RWPE2 (cell line): Measurements from ENCODE around the gene EPHA6.
"Not testable (repeated sequence)": the region's sequence is repeated elsewhere in the genome, so short reads cannot be mapped to it uniquely, and the experiment has no call there.

ENCODE experiments used
- ATAC-seq: fragments of 200-7000 bp; cut with Tn5 transposase; 3 replicates; pipeline ENCODE4 v1.9.1; 2021; ENCODE audit warnings: low read depth
- DNase-seq: peaks from one replicate; pipeline ENCODE4 v3.0.0-alpha.2; 2020; ENCODE audit warnings: low spot score
- H3K27ac ChIP-seq: fragments of 450-650 bp; 2 replicates; pipeline ENCODE4 v1.5.1; 2017; ENCODE audit warnings: mild to moderate bottlenecking; ENCODE audit not compliant: poor library complexity, severe bottlenecking
- H3K27me3 ChIP-seq: fragments of 250-450 bp; sonication (Bioruptor Pico); 2 replicates; pipeline ENCODE4 v1.5.1; 2021; ENCODE audit warnings: mild to moderate bottlenecking, moderate library complexity; ENCODE audit not compliant: insufficient read depth, poor library complexity, severe bottlenecking
- H3K36me3 ChIP-seq: fragments of 250-450 bp; sonication (Bioruptor Pico); 2 replicates; pipeline ENCODE4 v1.5.1; 2020; ENCODE audit warnings: low read depth, mild to moderate bottlenecking, moderate library complexity
- H3K4me1 ChIP-seq: fragments of 250-450 bp; sonication (Bioruptor Pico); 2 replicates; pipeline ENCODE4 v1.5.1; 2021; ENCODE audit warnings: mild to moderate bottlenecking, moderate library complexity; ENCODE audit not compliant: insufficient read depth, poor library complexity, severe bottlenecking
- H3K4me3 ChIP-seq: fragments of 250-450 bp; sonication (Bioruptor Pico); 2 replicates; pipeline ENCODE4 v1.5.1; 2021; ENCODE audit warnings: mild to moderate bottlenecking, moderate library complexity; ENCODE audit not compliant: severe bottlenecking
- H3K9me3 ChIP-seq: fragments of 250-450 bp; sonication (Bioruptor Pico); 2 replicates; pipeline ENCODE4 v1.5.1; 2021; ENCODE audit warnings: mild to moderate bottlenecking, moderate library complexity; ENCODE audit not compliant: severe bottlenecking
- TF ChIP-seq, protein P1 (sequence below): fragments of 450-650 bp; IDR thresholded peaks from one replicate; pipeline ENCODE4 v1.5.1; 2017; ENCODE audit warnings: mild to moderate bottlenecking, moderate library complexity; ENCODE audit not compliant: poor library complexity, severe bottlenecking

EPHA6 gene

DNA sequence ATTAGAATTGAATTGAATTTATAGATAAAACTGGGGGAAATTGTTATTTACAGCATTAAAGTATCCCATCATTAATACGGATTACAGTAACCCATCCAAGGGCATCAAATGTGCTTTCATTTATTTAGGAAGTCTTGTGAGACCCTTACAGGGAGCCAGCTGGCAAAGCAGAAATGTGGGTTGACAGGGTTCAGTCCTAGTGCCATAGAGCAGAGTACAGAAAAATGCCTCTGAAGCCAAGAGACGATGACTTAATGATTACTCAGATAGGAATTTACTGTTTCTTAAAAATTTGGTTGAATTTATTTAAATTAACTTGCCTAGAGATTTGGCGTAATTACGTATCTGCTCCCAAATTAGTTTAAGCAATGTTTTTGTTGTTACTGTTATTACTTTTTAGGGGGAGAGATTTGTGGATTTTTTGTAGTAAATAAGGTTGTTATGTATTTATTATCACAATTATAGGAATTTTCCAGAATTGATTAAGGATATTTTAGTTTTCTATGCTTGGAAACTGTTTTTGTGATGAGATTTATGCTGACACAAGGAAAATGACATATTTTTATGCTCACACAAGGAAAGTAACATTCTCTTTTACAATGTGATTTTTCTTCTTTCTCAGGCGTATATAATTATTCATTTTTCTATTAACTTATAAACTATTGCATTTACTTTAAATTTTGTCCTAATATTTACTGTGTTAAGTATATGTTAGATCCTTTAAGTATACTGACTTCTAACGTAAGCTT lies 152.0 kb downstream of the EPHA6 start:
- DNase-seq (no peak), ATAC-seq (peak; percentile 59; the same call in 1 of the 3 replicates)
- peaks cover 23% of the 10 kb centered on the region for H3K4me1 ChIP-seq
- H3K36me3 ChIP-seq, result no peaks in the 10 kb centered on the region
- no peaks in the 10 kb centered on the region for H3K9me3 ChIP-seq
- H3K4me3 ChIP-seq, result no peak overlapping the region
- no peaks in the 10 kb centered on the region for H3K27me3 ChIP-seq
- no peak overlapping the region for H3K27ac ChIP-seq
- TF ChIP-seq, protein P1, sequence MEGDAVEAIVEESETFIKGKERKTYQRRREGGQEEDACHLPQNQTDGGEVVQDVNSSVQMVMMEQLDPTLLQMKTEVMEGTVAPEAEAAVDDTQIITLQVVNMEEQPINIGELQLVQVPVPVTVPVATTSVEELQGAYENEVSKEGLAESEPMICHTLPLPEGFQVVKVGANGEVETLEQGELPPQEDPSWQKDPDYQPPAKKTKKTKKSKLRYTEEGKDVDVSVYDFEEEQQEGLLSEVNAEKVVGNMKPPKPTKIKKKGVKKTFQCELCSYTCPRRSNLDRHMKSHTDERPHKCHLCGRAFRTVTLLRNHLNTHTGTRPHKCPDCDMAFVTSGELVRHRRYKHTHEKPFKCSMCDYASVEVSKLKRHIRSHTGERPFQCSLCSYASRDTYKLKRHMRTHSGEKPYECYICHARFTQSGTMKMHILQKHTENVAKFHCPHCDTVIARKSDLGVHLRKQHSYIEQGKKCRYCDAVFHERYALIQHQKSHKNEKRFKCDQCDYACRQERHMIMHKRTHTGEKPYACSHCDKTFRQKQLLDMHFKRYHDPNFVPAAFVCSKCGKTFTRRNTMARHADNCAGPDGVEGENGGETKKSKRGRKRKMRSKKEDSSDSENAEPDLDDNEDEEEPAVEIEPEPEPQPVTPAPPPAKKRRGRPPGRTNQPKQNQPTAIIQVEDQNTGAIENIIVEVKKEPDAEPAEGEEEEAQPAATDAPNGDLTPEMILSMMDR, result no peak

DNA sequence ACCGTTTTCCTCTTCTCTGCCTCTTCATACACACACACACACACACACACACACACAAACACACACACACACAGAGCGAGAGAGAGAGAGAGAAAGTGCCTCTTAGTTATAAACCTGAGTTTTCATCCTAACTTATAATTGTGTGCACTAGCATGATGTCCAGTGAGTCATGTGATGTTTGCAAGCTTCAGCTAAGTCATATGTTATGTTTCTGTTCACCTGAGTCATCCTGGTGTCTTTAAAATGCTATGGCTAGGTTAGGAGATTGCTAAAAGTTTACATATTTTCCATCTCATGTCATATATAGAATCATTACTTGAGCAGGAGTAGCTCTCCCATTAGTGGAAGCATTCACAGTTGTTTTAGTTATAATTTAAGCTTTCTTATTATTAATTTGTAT lies 155.8 kb downstream of the EPHA6 start:
- ATAC-seq, result peak; percentile 99
- TF ChIP-seq, protein P1, result no peak
- H3K27ac ChIP-seq, result no peak overlapping the region
- no peaks in the 10 kb centered on the region for H3K9me3 ChIP-seq
- no peak for DNase-seq
- H3K36me3 ChIP-seq, result no peaks in the 10 kb centered on the region
- no peak overlapping the region for H3K4me3 ChIP-seq
- no peaks in the 10 kb centered on the region for H3K27me3 ChIP-seq
- peaks cover 23% of the 10 kb centered on the region for H3K4me1 ChIP-seq

- Histone ChIP-seq H3K27ac (no peak overlapping the region), H3K4me1 (peaks cover 4% of the 10 kb centered on the region), H3K27me3 (no peaks in the 10 kb centered on the region), H3K9me3 (no peaks in the 10 kb centered on the region), H3K36me3 (no peaks in the 10 kb centered on the region), H3K4me3 (no peak overlapping the region)
- DNase-seq (no peak), ATAC-seq (no peak)
- TF ChIP-seq, protein P1, result no peak
Observed at GRCh38 chr3:96977671-96978070, 163.3 kb downstream of the EPHA6 start.

- not testable (repeated sequence) for H3K9me3 ChIP-seq, ATAC-seq, H3K27me3 ChIP-seq, H3K36me3 ChIP-seq, H3K4me3 ChIP-seq, DNase-seq, H3K4me1 ChIP-seq, H3K27ac ChIP-seq
Observed at GRCh38 chr3:96983716-96984115, 169.3 kb downstream of the EPHA6 start.

DNA sequence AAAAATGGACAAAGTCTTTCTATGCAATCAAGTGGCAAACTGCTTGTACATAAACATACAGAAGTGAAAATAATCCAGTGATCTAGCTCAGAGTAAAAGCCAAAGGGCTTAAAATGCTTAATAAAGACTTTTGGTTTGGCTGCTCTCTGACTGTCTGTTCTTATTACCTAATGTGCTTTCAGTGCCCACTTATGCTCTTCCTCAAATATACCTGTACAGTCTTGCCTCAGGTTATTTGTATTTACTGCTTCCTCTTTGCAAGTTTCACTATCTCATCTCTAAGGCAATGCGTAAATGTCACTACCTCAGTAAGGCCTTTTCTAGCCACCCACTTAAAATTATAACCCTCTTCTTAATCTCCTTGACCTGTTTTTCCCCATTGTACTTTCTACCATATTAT lies 171.8 kb downstream of the EPHA6 start:
- ATAC-seq (no peak), DNase-seq (no peak)
- TF ChIP-seq, protein P1, result no peak
- Histone ChIP-seq H3K27me3 (no peaks in the 10 kb centered on the region), H3K4me3 (no peak overlapping the region), H3K27ac (no peak overlapping the region), H3K36me3 (no peaks in the 10 kb centered on the region), H3K9me3 (no peaks in the 10 kb centered on the region), H3K4me1 (no peaks in the 10 kb centered on the region)
